Measurements from ENCODE around the gene CAMSAP1.

The CAMSAP1 gene

DNA sequence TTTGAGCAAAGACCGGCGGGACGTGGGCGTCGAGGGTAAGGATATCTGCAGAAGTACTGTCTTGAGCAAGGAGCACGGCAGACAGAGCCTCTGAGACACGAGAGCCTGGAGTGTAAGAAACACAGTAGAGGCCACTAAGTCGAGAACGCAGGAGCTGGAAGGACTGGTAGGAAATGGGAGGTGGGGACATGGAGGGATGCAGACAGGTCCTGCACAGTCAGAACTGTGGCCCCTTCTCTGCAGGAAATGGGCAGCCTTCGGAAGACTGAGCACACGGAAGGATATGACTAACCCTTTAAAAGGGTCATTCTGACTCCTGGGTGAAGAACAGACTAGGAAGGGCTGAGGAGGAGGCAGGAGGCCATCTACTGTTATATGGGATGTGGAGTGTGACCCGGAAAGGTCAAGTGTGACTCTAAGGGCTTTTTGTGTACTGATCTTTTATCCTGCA lies 1.4 kb upstream of the CAMSAP1 start:
- Histone ChIP-seq H3K27me3 (replicated peaks in 2 of 5; ENCODE audit: control insufficient read depth in 4 of 5, insufficient read depth in 5 of 5, low read length in 4 of 5) (peaks cover 0 to 2% (median 0%) of the 10 kb centered on the region in 5 experiments), H3K36me3 (ENCODE audit: control insufficient read depth in 4 of 4, insufficient read depth in 4 of 4, low read length in 3 of 4) (peaks cover 0 to 27% (median 16%) of the 10 kb centered on the region in 4 experiments), H3K9me3 (ENCODE audit: control extremely low read depth in 1 of 5, control insufficient read depth in 4 of 5, insufficient read depth in 2 of 5, low read depth in 1 of 5, low read length in 4 of 5) (peaks cover 0 to 10% (median 6%) of the 10 kb centered on the region in 5 experiments), H3K4me3 (ENCODE audit: control insufficient read depth in 1 of 7, extremely low read depth in 1 of 7, insufficient read depth in 4 of 7, low read depth in 2 of 7, low read length in 6 of 7) (peak overlapping the region in 3 of 7 experiments; percentile 72 to 82 (median 73)), H3K27ac (ENCODE audit: insufficient read depth in 1 of 2, low read depth in 1 of 2, low read length in 2 of 2, poor library complexity in 1 of 2, severe bottlenecking in 2 of 2) (no peak overlapping the region), H3K4me1 (ENCODE audit: control extremely low read depth in 1 of 4, control insufficient read depth in 4 of 4, insufficient read depth in 4 of 4, low read length in 3 of 4) (peaks cover 12 to 26% (median 20%) of the 10 kb centered on the region in 4 experiments)
- no peak for DNase-seq
- POLR2A ChIA-PET, result no interaction called here
- CTCF ChIA-PET, result no interaction called here
- 99% methylated on average over 11 of the region's 12 CpGs for WGBS (ENCODE audit: insufficient coverage)

DNA sequence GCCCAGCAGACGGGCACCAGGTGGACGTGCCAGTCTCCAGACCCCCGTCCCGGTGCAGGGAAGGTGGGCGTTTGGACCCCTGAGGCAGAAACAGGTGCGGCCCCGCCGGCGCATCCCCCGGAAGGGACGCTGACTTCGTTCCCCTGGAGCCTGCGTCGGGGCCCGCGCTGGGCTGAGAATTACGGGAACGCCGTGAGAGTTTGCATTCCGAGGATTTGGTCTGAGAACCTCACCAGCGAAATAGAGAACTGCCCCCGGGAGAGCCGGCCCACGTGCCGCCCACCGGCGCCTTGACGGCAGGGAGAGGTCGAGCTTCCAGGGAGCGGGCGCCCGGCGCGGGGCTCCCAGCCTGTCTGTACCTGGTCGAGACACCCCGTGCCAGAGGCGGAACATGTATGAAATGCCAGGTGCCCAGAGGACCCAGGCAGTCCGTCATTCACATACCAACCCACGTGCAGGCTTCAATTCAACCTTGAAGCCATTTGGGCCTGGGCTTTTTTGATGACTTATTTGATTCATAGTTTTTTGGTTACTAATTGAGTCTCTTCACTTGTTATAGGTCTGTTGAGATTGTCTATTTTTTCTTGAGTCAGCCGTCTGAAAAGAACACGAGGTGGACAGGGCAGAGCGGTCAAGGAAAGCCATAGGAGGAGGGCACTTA lies 877 bp upstream of the CAMSAP1 start:
- H3K27ac ChIP-seq (ENCODE audit: insufficient read depth in 1 of 2, low read depth in 1 of 2, low read length in 2 of 2, poor library complexity in 1 of 2, severe bottlenecking in 2 of 2), result peak overlapping the region in 1 of 2 experiments; percentile 43
- peaks cover 0 to 21% (median 11%) of the 10 kb centered on the region in 4 experiments for H3K36me3 ChIP-seq (ENCODE audit: control insufficient read depth in 4 of 4, insufficient read depth in 4 of 4, low read length in 3 of 4)
- POLR2A ChIA-PET, result no interaction called here
- peaks cover 0 to 4% (median 3%) of the 10 kb centered on the region in 5 experiments for H3K9me3 ChIP-seq (ENCODE audit: control extremely low read depth in 1 of 5, control insufficient read depth in 4 of 5, insufficient read depth in 2 of 5, low read depth in 1 of 5, low read length in 4 of 5)
- peaks cover 12 to 28% (median 20%) of the 10 kb centered on the region in 4 experiments for H3K4me1 ChIP-seq (ENCODE audit: control extremely low read depth in 1 of 4, control insufficient read depth in 4 of 4, insufficient read depth in 4 of 4, low read length in 3 of 4)
- peak in 2 of 3 donors; percentile 21 to 34 for DNase-seq
- CTCF ChIA-PET, result no interaction called here
- 20% methylated on average over 41 of the region's 42 CpGs for whole genome bisulfite sequencing (ENCODE audit: insufficient coverage)
- H3K4me3 ChIP-seq (ENCODE audit: control insufficient read depth in 1 of 7, extremely low read depth in 1 of 7, insufficient read depth in 4 of 7, low read depth in 2 of 7, low read length in 6 of 7), result peak overlapping the region; percentile 40 to 82 (median 73)
- H3K27me3 ChIP-seq (replicated peaks in 2 of 5; ENCODE audit: control insufficient read depth in 4 of 5, insufficient read depth in 5 of 5, low read length in 4 of 5), result peaks cover 0 to 2% (median 0%) of the 10 kb centered on the region in 5 experiments

DNA sequence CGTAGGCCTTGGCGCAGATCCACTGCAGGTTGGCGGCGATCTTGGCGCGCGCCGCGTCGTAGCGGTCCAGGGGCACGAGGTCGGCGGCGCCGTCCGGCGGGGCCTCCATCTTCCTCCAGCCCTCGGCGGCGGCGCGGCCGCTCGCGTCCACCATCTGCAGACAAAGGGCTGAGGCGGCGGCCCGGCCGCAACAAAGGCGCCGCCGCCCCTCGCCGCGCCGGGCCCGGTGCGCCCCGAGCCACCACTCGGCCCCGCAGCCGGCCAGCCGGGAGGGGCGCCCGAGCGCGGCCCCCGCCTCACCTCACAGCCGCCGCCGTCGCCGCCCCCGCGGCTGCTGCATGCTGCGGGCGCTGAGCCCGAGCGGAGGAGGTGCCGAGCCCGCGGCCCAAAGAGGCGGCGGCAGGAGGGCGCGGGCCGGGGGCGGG lies 328 bp downstream of the CAMSAP1 start:
- H3K9me3 ChIP-seq (ENCODE audit: control extremely low read depth in 1 of 5, control insufficient read depth in 4 of 5, insufficient read depth in 2 of 5, low read depth in 1 of 5, low read length in 4 of 5), result peaks cover 0 to 3% (median under 1%) of the 10 kb centered on the region in 5 experiments
- ChIA-PET CTCF (no interaction called here), POLR2A (interaction anchor here (0.6 kb wide), 1 partner anchor 1087 kb away, joined by 3 read pairs; no protein-coding TSS in a partner anchor)
- no peak overlapping the region for H3K27ac ChIP-seq (ENCODE audit: insufficient read depth in 1 of 2, low read depth in 1 of 2, low read length in 2 of 2, poor library complexity in 1 of 2, severe bottlenecking in 2 of 2)
- peaks cover 12 to 28% (median 20%) of the 10 kb centered on the region in 4 experiments for H3K4me1 ChIP-seq (ENCODE audit: control extremely low read depth in 1 of 4, control insufficient read depth in 4 of 4, insufficient read depth in 4 of 4, low read length in 3 of 4)
- DNase-seq, result peak in 1 of 3 donors; percentile 49
- H3K27me3 ChIP-seq (replicated peaks in 2 of 5; ENCODE audit: control insufficient read depth in 4 of 5, insufficient read depth in 5 of 5, low read length in 4 of 5), result peaks cover 0 to 2% (median 0%) of the 10 kb centered on the region in 5 experiments
- peak overlapping the region; percentile 48 to 79 (median 70) for H3K4me3 ChIP-seq (ENCODE audit: control insufficient read depth in 1 of 7, extremely low read depth in 1 of 7, insufficient read depth in 4 of 7, low read depth in 2 of 7, low read length in 6 of 7)
- H3K36me3 ChIP-seq (ENCODE audit: control insufficient read depth in 4 of 4, insufficient read depth in 4 of 4, low read length in 3 of 4), result peaks cover 0 to 15% (median 6%) of the 10 kb centered on the region in 4 experiments
- WGBS (ENCODE audit: insufficient coverage), result 0% methylated on average over 33 of the region's 69 CpGs

DNA sequence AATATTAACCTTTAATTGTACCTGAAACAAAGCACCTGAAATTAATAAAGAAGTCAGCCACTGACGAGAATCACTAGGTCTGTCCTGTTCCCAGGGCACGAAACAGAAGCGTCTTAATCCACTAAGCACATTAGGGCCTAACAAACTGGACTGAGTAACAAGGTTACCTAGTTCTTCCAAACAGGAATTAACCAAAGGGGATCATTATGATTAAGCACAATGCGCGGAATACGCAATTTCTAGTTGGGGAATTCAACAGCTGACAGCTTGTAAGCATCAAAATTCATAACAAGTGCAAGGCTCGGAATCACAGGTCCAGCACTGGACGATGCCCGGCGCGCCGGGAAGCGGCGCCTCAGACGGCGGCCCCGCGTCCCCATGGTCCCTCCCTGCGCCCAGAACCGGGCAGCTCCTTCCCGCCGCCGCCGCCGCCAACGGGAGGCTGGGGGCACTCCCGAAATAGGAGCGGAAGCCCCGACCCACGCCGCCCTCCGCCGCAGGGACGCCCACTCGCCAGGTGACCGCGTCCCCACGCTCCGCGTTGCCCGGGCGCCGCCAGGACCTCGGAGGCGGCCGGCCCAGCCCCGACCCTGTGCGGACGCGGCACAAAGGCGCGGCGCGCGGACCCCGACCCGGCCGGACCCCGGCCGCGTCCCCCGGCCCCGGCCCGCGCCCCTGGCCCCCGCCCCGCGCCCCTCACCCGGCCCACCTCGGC lies 898 bp downstream of the CAMSAP1 start:
- DNase-seq, result peak in 2 of 3 donors; percentile 31 to 43
- Histone ChIP-seq H3K27ac (ENCODE audit: insufficient read depth in 1 of 2, low read depth in 1 of 2, low read length in 2 of 2, poor library complexity in 1 of 2, severe bottlenecking in 2 of 2) (no peak overlapping the region), H3K27me3 (replicated peaks in 2 of 5; ENCODE audit: control insufficient read depth in 4 of 5, insufficient read depth in 5 of 5, low read length in 4 of 5) (peaks cover 0 to 2% (median 0%) of the 10 kb centered on the region in 5 experiments), H3K4me3 (ENCODE audit: control insufficient read depth in 1 of 7, extremely low read depth in 1 of 7, insufficient read depth in 4 of 7, low read depth in 2 of 7, low read length in 6 of 7) (peak overlapping the region; percentile 48 to 79 (median 70)), H3K4me1 (ENCODE audit: control extremely low read depth in 1 of 4, control insufficient read depth in 4 of 4, insufficient read depth in 4 of 4, low read length in 3 of 4) (peaks cover 12 to 28% (median 20%) of the 10 kb centered on the region in 4 experiments), H3K36me3 (ENCODE audit: control insufficient read depth in 4 of 4, insufficient read depth in 4 of 4, low read length in 3 of 4) (peaks cover 0 to 9% (median 4%) of the 10 kb centered on the region in 4 experiments), H3K9me3 (ENCODE audit: control extremely low read depth in 1 of 5, control insufficient read depth in 4 of 5, insufficient read depth in 2 of 5, low read depth in 1 of 5, low read length in 4 of 5) (peaks cover 0 to 3% (median 0%) of the 10 kb centered on the region in 5 experiments)
- ChIA-PET POLR2A (no interaction called here), CTCF (no interaction called here)
- WGBS (ENCODE audit: insufficient coverage), result 2% methylated on average over 33 of the region's 70 CpGs

DNA sequence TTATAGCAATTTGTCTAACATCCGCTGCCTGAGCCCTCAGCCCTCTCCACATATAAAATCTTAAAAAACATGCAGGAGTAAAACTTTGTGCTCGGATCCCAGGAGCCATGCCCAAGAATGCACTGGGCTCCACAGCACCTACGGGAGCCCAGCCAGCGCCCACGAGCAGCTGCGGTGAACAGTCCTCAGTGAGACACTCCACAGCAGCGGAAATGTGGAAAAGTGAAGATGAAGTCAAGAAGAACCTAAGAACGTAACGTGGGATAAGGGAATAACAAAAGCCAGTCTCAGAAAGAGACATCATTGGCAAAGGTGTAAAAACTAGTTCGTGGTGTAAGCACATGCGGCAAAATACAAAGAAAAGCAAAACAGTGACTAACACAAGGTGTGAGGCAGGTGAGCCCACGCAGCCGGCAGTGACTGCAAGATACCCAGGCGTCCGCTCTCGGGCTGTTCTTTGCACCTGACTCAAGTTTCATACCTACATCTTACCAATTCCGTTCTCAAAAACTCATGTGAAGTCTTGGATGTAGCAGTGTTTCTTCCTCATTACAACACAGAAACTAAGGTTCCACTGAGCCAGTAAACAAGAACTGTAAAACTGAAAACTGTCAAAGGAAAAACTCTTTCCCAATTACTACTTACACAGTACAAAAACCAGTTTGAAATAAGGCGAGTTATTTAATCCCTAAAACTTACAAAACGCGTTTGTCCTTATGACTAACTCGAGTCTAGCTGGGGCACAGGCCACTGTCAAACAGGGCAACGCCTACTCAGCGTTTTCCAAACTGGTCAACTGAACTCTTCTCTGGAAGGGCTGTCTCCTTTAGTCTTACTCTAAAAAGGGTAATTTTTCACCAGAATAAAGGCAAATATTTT lies 1.7 kb downstream of the CAMSAP1 start:
- Histone ChIP-seq H3K27ac (ENCODE audit: insufficient read depth in 1 of 2, low read depth in 1 of 2, low read length in 2 of 2, poor library complexity in 1 of 2, severe bottlenecking in 2 of 2) (no peak overlapping the region), H3K4me1 (ENCODE audit: control extremely low read depth in 1 of 4, control insufficient read depth in 4 of 4, insufficient read depth in 4 of 4, low read length in 3 of 4) (peaks cover 12 to 28% (median 20%) of the 10 kb centered on the region in 4 experiments), H3K27me3 (replicated peaks in 2 of 5; ENCODE audit: control insufficient read depth in 4 of 5, insufficient read depth in 5 of 5, low read length in 4 of 5) (peaks cover 0 to 2% (median 0%) of the 10 kb centered on the region in 5 experiments), H3K4me3 (ENCODE audit: control insufficient read depth in 1 of 7, extremely low read depth in 1 of 7, insufficient read depth in 4 of 7, low read depth in 2 of 7, low read length in 6 of 7) (peak overlapping the region in 6 of 7 experiments; percentile 46 to 79 (median 70)), H3K36me3 (ENCODE audit: control insufficient read depth in 4 of 4, insufficient read depth in 4 of 4, low read length in 3 of 4) (peaks cover 0 to 1% (median under 1%) of the 10 kb centered on the region in 4 experiments), H3K9me3 (ENCODE audit: control extremely low read depth in 1 of 5, control insufficient read depth in 4 of 5, insufficient read depth in 2 of 5, low read depth in 1 of 5, low read length in 4 of 5) (no peaks in the 10 kb centered on the region)
- 90% methylated on average over 23 of the region's 23 CpGs for WGBS (ENCODE audit: insufficient coverage)
- no peak for DNase-seq
- ChIA-PET CTCF (no interaction called here), POLR2A (no interaction called here)

DNA sequence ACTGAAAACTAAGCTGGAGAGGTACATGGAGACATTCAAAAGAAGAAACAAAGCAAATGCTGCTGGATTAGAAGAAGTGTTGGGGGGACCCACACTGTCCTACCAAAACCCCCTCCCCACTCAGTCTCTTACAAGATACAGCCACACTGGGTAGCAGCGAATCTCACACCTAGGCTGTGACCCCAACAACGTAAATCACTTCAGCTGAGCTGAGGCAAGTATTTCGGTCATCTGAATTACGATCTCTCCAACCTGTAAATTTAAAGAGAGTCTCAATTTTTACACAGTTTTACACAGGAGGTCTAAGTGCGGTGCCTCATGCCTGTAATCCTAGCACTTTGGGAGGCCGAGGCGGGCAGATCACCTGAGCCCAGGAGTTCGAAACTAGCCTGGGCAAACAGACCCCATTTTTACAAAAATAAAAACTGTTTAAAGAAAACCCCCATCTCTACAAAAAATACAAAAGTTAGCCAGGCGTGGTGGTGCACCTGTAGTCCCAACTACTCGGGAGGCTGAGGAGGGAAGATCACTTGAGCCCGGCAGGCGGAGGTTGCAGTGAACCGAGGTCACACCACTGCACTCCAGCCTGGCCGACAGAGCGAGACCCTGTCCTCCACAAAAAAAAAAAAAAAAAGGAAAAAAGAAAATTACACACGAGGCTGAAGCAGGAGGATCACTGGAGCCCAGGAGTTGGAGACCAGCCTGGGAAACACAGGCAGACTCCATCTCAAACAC lies 3.4 kb downstream of the CAMSAP1 start:
- no peak for DNase-seq
- Histone ChIP-seq H3K4me1 (ENCODE audit: control extremely low read depth in 1 of 4, control insufficient read depth in 4 of 4, insufficient read depth in 4 of 4, low read length in 3 of 4) (peaks cover 12 to 33% (median 26%) of the 10 kb centered on the region in 4 experiments), H3K27me3 (replicated peaks in 2 of 5; ENCODE audit: control insufficient read depth in 4 of 5, insufficient read depth in 5 of 5, low read length in 4 of 5) (peaks cover 0 to 2% (median 0%) of the 10 kb centered on the region in 5 experiments), H3K27ac (ENCODE audit: insufficient read depth in 1 of 2, low read depth in 1 of 2, low read length in 2 of 2, poor library complexity in 1 of 2, severe bottlenecking in 2 of 2) (no peak overlapping the region), H3K36me3 (ENCODE audit: control insufficient read depth in 4 of 4, insufficient read depth in 4 of 4, low read length in 3 of 4) (no peaks in the 10 kb centered on the region), H3K4me3 (ENCODE audit: control insufficient read depth in 1 of 7, extremely low read depth in 1 of 7, insufficient read depth in 4 of 7, low read depth in 2 of 7, low read length in 6 of 7) (no peak overlapping the region), H3K9me3 (ENCODE audit: control extremely low read depth in 1 of 5, control insufficient read depth in 4 of 5, insufficient read depth in 2 of 5, low read depth in 1 of 5, low read length in 4 of 5) (no peaks in the 10 kb centered on the region)
- whole genome bisulfite sequencing (ENCODE audit: insufficient coverage), result 100% methylated on average over 2 of the region's 16 CpGs
- ChIA-PET CTCF (no interaction called here), POLR2A (interaction anchor here (0.7 kb wide), 1 partner anchor 143 kb away, joined by 4 read pairs; no protein-coding TSS in a partner anchor)

All from common myeloid progenitor, CD34-positive (primary cell).